ENCODE data around the gene CAAP1. TPM values are rescaled to one million over a fixed set of nuclear protein-coding genes. Genes with fewer than 3 reads are reported as not detected.

CAAP1 gene
- total and polyA plus RNA-seq, 2 of the 13 experiments (the other 11 are each of a cell fraction or from before 2014, with no cell fraction given) = 10.9 to 40.2 TPM

DNA sequence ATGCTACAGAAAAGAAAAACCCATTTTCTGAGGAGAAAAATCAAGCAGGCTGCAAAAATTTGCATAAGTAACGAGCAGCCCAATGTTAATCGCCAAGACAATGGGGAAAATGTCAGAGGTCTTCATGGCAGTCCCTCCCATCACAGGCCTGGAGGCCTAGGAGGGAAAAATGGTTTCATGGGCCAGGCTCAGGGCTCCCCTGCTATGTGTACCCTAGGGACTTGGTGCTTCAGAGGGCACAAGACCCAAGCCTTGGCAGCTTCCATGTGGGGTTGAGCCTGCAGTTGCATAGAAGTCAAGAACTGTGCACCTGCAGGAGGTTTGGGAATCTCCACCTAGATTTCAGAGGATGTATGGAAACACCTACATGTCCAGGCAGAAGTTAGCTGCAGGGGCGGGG, 10.4 kb downstream of the CAAP1 start (continued):
- TF ChIP-seq, protein P1, sequence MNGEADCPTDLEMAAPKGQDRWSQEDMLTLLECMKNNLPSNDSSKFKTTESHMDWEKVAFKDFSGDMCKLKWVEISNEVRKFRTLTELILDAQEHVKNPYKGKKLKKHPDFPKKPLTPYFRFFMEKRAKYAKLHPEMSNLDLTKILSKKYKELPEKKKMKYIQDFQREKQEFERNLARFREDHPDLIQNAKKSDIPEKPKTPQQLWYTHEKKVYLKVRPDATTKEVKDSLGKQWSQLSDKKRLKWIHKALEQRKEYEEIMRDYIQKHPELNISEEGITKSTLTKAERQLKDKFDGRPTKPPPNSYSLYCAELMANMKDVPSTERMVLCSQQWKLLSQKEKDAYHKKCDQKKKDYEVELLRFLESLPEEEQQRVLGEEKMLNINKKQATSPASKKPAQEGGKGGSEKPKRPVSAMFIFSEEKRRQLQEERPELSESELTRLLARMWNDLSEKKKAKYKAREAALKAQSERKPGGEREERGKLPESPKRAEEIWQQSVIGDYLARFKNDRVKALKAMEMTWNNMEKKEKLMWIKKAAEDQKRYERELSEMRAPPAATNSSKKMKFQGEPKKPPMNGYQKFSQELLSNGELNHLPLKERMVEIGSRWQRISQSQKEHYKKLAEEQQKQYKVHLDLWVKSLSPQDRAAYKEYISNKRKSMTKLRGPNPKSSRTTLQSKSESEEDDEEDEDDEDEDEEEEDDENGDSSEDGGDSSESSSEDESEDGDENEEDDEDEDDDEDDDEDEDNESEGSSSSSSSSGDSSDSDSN (CRISPR knock-in tag; IDR thresholded peaks at IDR 0.05) = no peak
- TF ChIP-seq ZNF17 (CRISPR knock-in tag; IDR thresholded peaks at IDR 0.05) = no peak
- TF ChIP-seq ZNF556 (CRISPR knock-in tag; IDR thresholded peaks at IDR 0.05; ENCODE audit: borderline replicate concordance) = no peak
- TF ChIP-seq CEBPB (IDR thresholded peaks at IDR 0.05; ENCODE audit: borderline replicate concordance, low read depth, low read length) = no peak
- no peak for TF ChIP-seq ZNF10 (CRISPR knock-in tag; IDR thresholded peaks at IDR 0.05; ENCODE audit: borderline replicate concordance, low read depth)
- no peak for TF ChIP-seq FOXK2 (IDR thresholded peaks at IDR 0.05)
- no peak for TF ChIP-seq ZNF777 (CRISPR knock-in tag; IDR thresholded peaks at IDR 0.05)

- H3K27ac ChIP-seq (ENCODE audit: extremely low read length, insufficient read depth, low read length) = no peak overlapping the region
- no peak overlapping the region for H3K4me2 ChIP-seq (ENCODE audit: low read depth, low read length)
- peaks cover 13% of the 10 kb centered on the region; the same call in 1 of the 2 replicates for H3K9me3 ChIP-seq (ENCODE audit: low read length)
- intact Hi-C loops (cut with micrococcal nuclease; ENCODE audit: unreplicated experiment) = no loop called here
- H3K79me2 ChIP-seq (ENCODE audit: insufficient read depth, low read length) = no peaks in the 10 kb centered on the region
- POLR2A ChIA-PET = no interaction called here
- ATAC-seq = peak; percentile 80
- WGBS (ENCODE audit: low lambda C conversion rate) = 100% methylated on average over 4 of the region's 4 CpGs
- no peak overlapping the region for H2AFZ ChIP-seq (ENCODE audit: low read length)
- H3K27me3 ChIP-seq (ENCODE audit: control insufficient read depth in 1 of 2, insufficient read depth in 2 of 2, low read length in 2 of 2) = no peaks in the 10 kb centered on the region
- DNase-seq (ENCODE audit: low spot score) = no peak
- H3K4me3 ChIP-seq (replicated peaks in 1 of 3; ENCODE audit: insufficient read depth in 1 of 3, low read depth in 2 of 3, low read length in 3 of 3) = no peak overlapping the region
- CTCF ChIA-PET (ENCODE audit: low intra/inter-chr PET ratio, low total read pairs) = no interaction called here
- FAIRE-seq = no peak
- no peaks in the 10 kb centered on the region for H3K4me1 ChIP-seq (ENCODE audit: insufficient read depth, low read length)
- TF ChIP-seq GTF3A (CRISPR knock-in tag; conservative IDR thresholded peaks at IDR 0.05) (no peak), CBX2 (IDR thresholded peaks at IDR 0.05; ENCODE audit: low read depth, low read length) (no peak), CBX2 (CRISPR knock-in tag; IDR thresholded peaks at IDR 0.05; ENCODE audit: low read depth) (no peak)
- peaks cover 7 to 44% of the 10 kb centered on the region in 2 experiments for H3K36me3 ChIP-seq (replicated peaks in 1 of 2; ENCODE audit: control insufficient read depth in 1 of 2, insufficient read depth in 2 of 2, low read length in 2 of 2)
- in situ Hi-C loops (cut with HindIII; ENCODE audit: extremely low pct_ligation_motif_present, low pct_unique_long_range_greater_than_20kb) = no loop called here
- no peaks in the 10 kb centered on the region for H4K20me1 ChIP-seq (ENCODE audit: insufficient read depth, low read length)
- no TSS peak for BruUV-seq (replicated peaks)
- H3K9ac ChIP-seq (ENCODE audit: insufficient read depth, low read depth, low read length) = no peak overlapping the region
These were observed 12.3 kb downstream of the CAAP1 start for GRCh38 chr9:26880262-26880661.
